OCI-LY1 (cell line): ENCODE measurements around the gene GRIK2.

Source experiments
- H2AFZ ChIP-seq: fragments of 200-600 bp; sonication (generic), shearing (Covaris generic); 2 replicates; pipeline ENCODE4 v1.6.0; 2014; ENCODE audit warnings: antibody characterized with exemption, mild to moderate bottlenecking, low read length
- H3F3A ChIP-seq: fragments of 200-600 bp; sonication (generic), shearing (Covaris generic); 2 replicates; pipeline ENCODE4 v1.6.0; 2014; ENCODE audit warnings: mild to moderate bottlenecking, antibody characterized with exemption, low read length, moderate library complexity; ENCODE audit not compliant: insufficient read depth
- H3K27ac ChIP-seq: fragments of 200-600 bp; sonication (generic); 2 replicates; pipeline ENCODE4 v1.5.1; 2014; ENCODE audit warnings: low read length, mixed run types, mild to moderate bottlenecking, low read depth; ENCODE audit not compliant: poor library complexity, severe bottlenecking
- H3K27me3 ChIP-seq: fragments of 200-600 bp; sonication (generic); 2 replicates; pipeline ENCODE4 v1.6.0; 2014; ENCODE audit warnings: antibody characterized with exemption, mild to moderate bottlenecking, low read length, moderate library complexity; ENCODE audit not compliant: insufficient read depth
- H3K36me3 ChIP-seq: fragments of 200-600 bp; sonication (generic); 2 replicates; pipeline ENCODE4 v1.6.1; 2014; ENCODE audit warnings: mild to moderate bottlenecking, antibody characterized with exemption, low read length, moderate library complexity, mixed read lengths; ENCODE audit not compliant: insufficient read depth
- H3K4me1 ChIP-seq: fragments of 200-600 bp; sonication (generic); 2 replicates; pipeline ENCODE4 v1.5.1; 2014; ENCODE audit warnings: mild to moderate bottlenecking, low read length, moderate library complexity; ENCODE audit not compliant: insufficient read depth, severe bottlenecking
- H3K4me2 ChIP-seq: fragments of 200-600 bp; sonication (generic), shearing (Covaris generic); 2 replicates; pipeline ENCODE4 v1.6.1; 2014; ENCODE audit warnings: low read length
- H3K4me3 ChIP-seq: fragments of 200-600 bp; sonication (generic); 2 replicates; pipeline ENCODE4 v1.5.1; 2014; ENCODE audit warnings: low read length, low read depth, mild to moderate bottlenecking, mixed read lengths; ENCODE audit not compliant: poor library complexity, severe bottlenecking
- H3K79me2 ChIP-seq: fragments of 200-600 bp; shearing (Covaris generic); 2 replicates; pipeline ENCODE4 v1.6.1; 2016; ENCODE audit warnings: mixed run types, low read length, mixed read lengths; ENCODE audit not compliant: insufficient read depth
- H3K9ac ChIP-seq: fragments of 200-600 bp; sonication (generic), shearing (Covaris generic); 2 replicates; pipeline ENCODE4 v1.6.1; 2014; ENCODE audit warnings: mild to moderate bottlenecking, low read length, mixed read lengths
- H3K9me2 ChIP-seq: fragments of 200-600 bp; sonication (generic), shearing (Covaris generic); 2 replicates; pipeline ENCODE4 v1.6.1; 2014; ENCODE audit warnings: low read depth, mild to moderate bottlenecking, low read length, mixed read lengths
- H3K9me3 ChIP-seq: fragments of 200-600 bp; shearing (Covaris generic); 2 replicates; pipeline ENCODE4 v1.6.1; 2014; ENCODE audit warnings: low read length, mixed read lengths
- H4K20me1 ChIP-seq: fragments of 200-600 bp; sonication (generic), shearing (Covaris generic); 2 replicates; pipeline ENCODE4 v1.6.0; 2016; ENCODE audit warnings: mild to moderate bottlenecking, low read length; ENCODE audit not compliant: insufficient read depth
- CTCF ChIP-seq: fragments of 200-600 bp; sonication (generic), shearing (Covaris generic); IDR thresholded peaks from 2 replicates; pipeline ENCODE4 v1.5.1; 2017; ENCODE audit warnings: mild to moderate bottlenecking, antibody characterized with exemption, low read length, moderate library complexity, mixed read lengths
- EZH2 ChIP-seq: fragments of 200-600 bp; sonication (generic), shearing (Covaris generic); IDR thresholded peaks from 2 replicates; pipeline ENCODE4 v1.8.0; 2017; ENCODE audit warnings: borderline replicate concordance, mixed run types, mild to moderate bottlenecking, antibody characterized with exemption, low read length, moderate library complexity, mixed read lengths

Gene GRIK2

GRCh38 chr6:102064142-102064541 lies 670.6 kb downstream of the GRIK2 start:
- Histone ChIP-seq H2AFZ (no peak overlapping the region), H3K36me3 (no peaks in the 10 kb centered on the region), H3K27me3 (no peaks in the 10 kb centered on the region), H3K9ac (no peak overlapping the region), H3K4me2 (no peak overlapping the region), H3K9me3 (no peaks in the 10 kb centered on the region), H3K27ac (no peak overlapping the region), H3K79me2 (no peaks in the 10 kb centered on the region), H3K4me1 (no peaks in the 10 kb centered on the region), H4K20me1 (no peaks in the 10 kb centered on the region), H3K9me2 (no peaks in the 10 kb centered on the region), H3K4me3 (no peak overlapping the region), H3F3A (no peaks in the 10 kb centered on the region)
- TF ChIP-seq CTCF (no peak), EZH2 (no peak)

GRCh38 chr6:102066301-102066700 lies 672.8 kb downstream of the GRIK2 start:
- no peak overlapping the region for H3K27ac ChIP-seq
- TF ChIP-seq CTCF (no peak), EZH2 (no peak)

GRCh38 chr6:102068349-102068929 lies 674.9 kb downstream of the GRIK2 start:
- no peaks in the 10 kb centered on the region for H3K79me2 ChIP-seq

More at GRCh38 chr6:102066301-102066700, 672.8 kb downstream of the GRIK2 start:
- Histone ChIP-seq H4K20me1 (no peaks in the 10 kb centered on the region), H3K4me1 (no peaks in the 10 kb centered on the region), H3F3A (no peaks in the 10 kb centered on the region), H3K9me2 (no peaks in the 10 kb centered on the region), H2AFZ (no peak overlapping the region), H3K9ac (no peak overlapping the region), H3K36me3 (no peaks in the 10 kb centered on the region), H3K79me2 (no peaks in the 10 kb centered on the region), H3K9me3 (no peaks in the 10 kb centered on the region), H3K4me3 (no peak overlapping the region), H3K27me3 (no peaks in the 10 kb centered on the region), H3K4me2 (no peak overlapping the region)

GRCh38 chr6:102075539-102075938 lies 682.0 kb downstream of the GRIK2 start:
- no peaks in the 10 kb centered on the region for H3F3A ChIP-seq

More at GRCh38 chr6:102068349-102068929, 674.9 kb downstream of the GRIK2 start:
- H3K27me3 ChIP-seq: no peaks in the 10 kb centered on the region
- no peak overlapping the region for H3K9ac ChIP-seq
- no peak overlapping the region for H3K27ac ChIP-seq
- no peaks in the 10 kb centered on the region for H4K20me1 ChIP-seq
- no peak for TF ChIP-seq EZH2
- H3K9me3 ChIP-seq: no peaks in the 10 kb centered on the region
- H3K4me3 ChIP-seq: no peak overlapping the region
- no peaks in the 10 kb centered on the region for H3K4me1 ChIP-seq
- no peaks in the 10 kb centered on the region for H3K9me2 ChIP-seq
- no peak overlapping the region for H3K4me2 ChIP-seq
- H2AFZ ChIP-seq: no peak overlapping the region
- no peaks in the 10 kb centered on the region for H3K36me3 ChIP-seq
- H3F3A ChIP-seq: no peaks in the 10 kb centered on the region

More at GRCh38 chr6:102075539-102075938, 682.0 kb downstream of the GRIK2 start:
- no peak overlapping the region for H3K4me3 ChIP-seq
- H3K9me3 ChIP-seq: no peaks in the 10 kb centered on the region
- H3K36me3 ChIP-seq: no peaks in the 10 kb centered on the region
- TF ChIP-seq EZH2: no peak
- TF ChIP-seq CTCF: no peak
- no peak overlapping the region for H3K27ac ChIP-seq
- H3K4me1 ChIP-seq: no peaks in the 10 kb centered on the region
- no peaks in the 10 kb centered on the region for H3K9me2 ChIP-seq
- no peaks in the 10 kb centered on the region for H3K27me3 ChIP-seq
- H3K4me2 ChIP-seq: no peak overlapping the region
- H4K20me1 ChIP-seq: no peaks in the 10 kb centered on the region
- no peaks in the 10 kb centered on the region for H3K79me2 ChIP-seq
- H3K9ac ChIP-seq: no peak overlapping the region
- H2AFZ ChIP-seq: no peak overlapping the region
